NCI-H128 (cell line): ENCODE measurements around the gene TNFSF11.

ENCODE experiments used
- DNase-seq: peaks from one replicate; lab custom pipeline; 2025; ENCODE audit not compliant: unreplicated experiment; lab: John Stamatoyannopoulos, UW

Gene TNFSF11, protein sequence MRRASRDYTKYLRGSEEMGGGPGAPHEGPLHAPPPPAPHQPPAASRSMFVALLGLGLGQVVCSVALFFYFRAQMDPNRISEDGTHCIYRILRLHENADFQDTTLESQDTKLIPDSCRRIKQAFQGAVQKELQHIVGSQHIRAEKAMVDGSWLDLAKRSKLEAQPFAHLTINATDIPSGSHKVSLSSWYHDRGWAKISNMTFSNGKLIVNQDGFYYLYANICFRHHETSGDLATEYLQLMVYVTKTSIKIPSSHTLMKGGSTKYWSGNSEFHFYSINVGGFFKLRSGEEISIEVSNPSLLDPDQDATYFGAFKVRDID

DNA sequence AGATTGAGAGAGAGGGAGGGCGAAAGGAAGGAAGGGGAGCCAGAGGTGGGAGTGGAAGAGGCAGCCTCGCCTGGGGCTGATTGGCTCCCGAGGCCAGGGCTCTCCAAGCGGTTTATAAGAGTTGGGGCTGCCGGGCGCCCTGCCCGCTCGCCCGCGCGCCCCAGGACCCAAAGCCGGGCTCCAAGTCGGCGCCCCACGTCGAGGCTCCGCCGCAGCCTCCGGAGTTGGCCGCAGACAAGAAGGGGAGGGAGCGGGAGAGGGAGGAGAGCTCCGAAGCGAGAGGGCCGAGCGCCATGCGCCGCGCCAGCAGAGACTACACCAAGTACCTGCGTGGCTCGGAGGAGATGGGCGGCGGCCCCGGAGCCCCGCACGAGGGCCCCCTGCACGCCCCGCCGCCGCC lies at the start of gene TNFSF11:
Gene TNFSF11 (plus strand): TSS at position 142 of the 400 bp plus-strand sequence. CDS start 152 bp downstream, at position 294.
- DNase-seq = no peak

DNA sequence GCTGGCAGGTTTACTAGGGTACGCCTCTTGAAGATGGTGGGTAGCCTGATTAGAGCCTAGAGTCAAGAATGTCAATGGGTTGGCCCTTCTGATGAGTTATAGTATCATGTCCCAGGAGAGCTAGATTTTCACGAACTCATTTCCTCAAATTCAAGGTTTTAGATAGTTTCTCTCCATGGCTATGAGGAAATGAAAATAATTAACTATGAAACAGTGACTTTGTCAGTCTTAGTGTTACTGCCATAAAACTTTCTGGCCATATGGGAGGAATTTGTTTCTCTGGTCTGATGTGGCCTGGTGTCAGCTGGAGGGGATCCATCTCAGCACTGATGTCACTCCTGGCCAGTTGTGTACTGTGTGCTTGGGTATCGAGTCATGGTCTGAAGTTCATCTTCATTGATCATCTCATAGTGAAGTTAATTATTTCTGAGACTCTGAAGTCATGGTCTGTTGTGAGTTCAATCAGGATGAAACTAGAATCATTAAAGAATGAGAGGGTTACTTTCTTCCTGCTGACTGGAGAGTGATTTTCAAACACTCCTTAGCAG lies 49.4 kb upstream of the TNFSF11 start:
- no peak for DNase-seq

- no peak for DNase-seq
These were observed 48.9 kb upstream of the TNFSF11 start for GRCh38 chr13:42525035-42525504.

GRCh38 chr13:42526276-42526675 lies 47.7 kb upstream of the TNFSF11 start:
- DNase-seq = no peak

GRCh38 chr13:42526804-42527203 lies 47.1 kb upstream of the TNFSF11 start:
- no peak for DNase-seq

- no peak for DNase-seq
These were observed 41.2 kb upstream of the TNFSF11 start for GRCh38 chr13:42532561-42533335.

- no peak for DNase-seq
These were observed 40.7 kb upstream of the TNFSF11 start for GRCh38 chr13:42533336-42533591.

DNA sequence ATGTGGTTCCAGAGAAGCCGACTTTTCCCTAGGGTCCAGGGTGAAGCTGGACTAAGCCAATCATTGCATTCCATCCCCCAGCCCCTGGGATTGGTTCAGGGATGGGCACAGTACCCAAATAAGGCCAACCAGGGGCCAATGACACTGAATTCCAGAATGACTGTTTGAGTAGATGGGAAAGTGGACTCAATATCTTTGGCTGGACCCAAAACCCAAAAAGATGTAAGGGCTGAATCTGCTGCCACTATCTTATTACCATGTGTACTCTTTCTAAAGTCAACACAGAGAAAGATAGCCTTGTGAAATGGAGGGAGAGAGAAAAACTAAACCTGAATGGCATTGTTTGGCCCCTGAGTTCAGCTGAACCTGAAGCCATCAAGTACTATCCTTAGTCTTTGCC lies 39.2 kb upstream of the TNFSF11 start:
- DNase-seq = no peak

DNA sequence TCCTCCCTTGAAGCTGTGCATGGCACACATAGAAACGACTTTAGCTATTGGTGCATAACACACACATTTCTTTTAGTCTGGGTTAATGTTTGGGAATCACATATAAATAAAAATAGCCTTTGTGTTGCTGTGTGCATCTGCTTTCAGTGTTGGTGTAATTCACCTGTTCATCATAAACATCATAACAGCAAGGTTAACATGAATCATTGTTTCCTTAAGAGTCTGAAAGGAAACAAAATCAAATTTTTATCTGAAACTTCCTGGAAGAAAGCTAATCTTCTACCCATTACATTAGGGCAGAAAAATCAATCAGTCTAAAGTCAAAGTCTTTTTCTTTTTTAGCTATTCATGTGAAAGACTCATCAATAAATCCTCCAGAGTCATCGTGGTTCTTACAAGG lies 35.0 kb upstream of the TNFSF11 start:
- no peak for DNase-seq

DNA sequence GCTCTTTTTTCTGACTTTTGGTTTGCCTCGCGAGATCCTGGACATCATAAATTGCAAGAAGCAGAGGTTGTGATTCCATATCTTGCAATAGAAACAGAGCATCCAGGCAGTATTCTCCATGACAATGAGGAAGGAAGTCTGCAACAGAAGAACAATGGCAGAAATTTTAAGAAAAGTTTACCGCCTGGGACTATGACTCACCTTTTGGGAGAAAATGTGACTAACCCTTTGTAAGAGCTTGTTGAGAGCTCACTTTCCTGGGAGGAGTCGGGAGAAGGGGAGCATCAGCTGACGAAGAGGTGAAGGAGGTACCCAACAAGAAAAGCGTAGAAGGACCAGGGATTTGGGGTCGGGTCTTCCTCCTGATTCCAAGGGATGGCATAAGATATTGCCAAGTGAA lies 34.3 kb upstream of the TNFSF11 start:
- no peak for DNase-seq

- no peak for DNase-seq
These were observed 30.6 kb upstream of the TNFSF11 start for GRCh38 chr13:42543215-42543797.

- no peak for DNase-seq
These were observed 29.6 kb upstream of the TNFSF11 start for GRCh38 chr13:42544246-42544926.

DNA sequence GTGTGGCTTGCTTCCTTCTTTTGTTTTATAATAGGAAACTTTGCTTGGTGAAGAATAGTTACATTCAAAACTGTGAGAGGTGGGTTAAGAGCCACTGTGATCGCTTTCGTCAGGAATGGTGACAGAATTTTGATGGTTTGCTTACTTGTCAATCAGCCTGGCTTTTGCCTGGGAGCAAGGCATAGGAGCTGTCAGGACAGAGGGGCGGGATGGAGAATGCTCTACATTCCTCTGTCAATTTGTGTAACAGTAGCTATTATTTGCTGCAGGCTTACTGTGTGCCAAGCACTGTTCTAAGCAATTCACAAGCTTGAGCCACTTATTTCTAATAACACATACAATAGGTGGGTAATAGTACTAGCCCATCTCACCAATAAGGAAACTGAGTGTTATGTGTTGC lies 28.1 kb upstream of the TNFSF11 start:
- no peak for DNase-seq

DNA sequence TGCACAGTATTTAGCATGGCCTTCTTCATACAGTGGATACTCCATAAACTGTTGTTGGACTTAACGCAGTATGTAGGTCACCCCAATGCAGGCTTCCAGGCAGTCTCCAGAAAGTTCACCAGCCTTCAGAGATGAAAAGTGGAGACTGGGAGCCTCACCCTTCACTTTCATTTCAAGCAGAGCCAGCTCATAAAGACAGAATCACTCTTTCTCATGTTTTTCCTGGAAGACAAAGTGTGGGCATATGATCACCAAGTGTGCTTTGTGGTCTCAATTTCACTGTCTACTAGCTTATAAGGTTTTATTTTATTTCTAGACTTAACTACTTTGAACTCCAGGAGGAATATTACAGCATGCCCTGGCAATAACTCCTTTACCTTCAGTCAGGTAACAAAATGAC lies 26.3 kb upstream of the TNFSF11 start:
- no peak for DNase-seq

GRCh38 chr13:42548731-42549551 lies 25.0 kb upstream of the TNFSF11 start:
- DNase-seq = no peak

DNA sequence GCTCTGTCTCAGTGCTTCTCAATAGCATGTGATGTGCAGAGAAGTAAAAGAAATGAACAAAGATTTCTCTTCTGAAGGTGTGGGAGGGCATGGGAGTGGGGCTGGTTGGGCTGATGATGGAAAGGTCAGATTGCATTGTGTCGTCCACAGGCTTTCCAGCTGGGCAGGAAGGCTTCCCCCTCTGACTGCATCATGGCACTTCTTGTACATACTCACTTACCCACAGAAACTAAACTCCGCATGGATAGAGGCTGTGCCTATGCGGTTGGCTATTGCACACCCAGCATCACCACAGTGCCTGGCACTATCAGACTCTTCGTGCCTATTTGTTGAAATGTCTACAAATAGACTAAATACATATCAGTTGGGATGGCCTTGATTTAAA lies 24.4 kb upstream of the TNFSF11 start:
- DNase-seq = no peak

DNA sequence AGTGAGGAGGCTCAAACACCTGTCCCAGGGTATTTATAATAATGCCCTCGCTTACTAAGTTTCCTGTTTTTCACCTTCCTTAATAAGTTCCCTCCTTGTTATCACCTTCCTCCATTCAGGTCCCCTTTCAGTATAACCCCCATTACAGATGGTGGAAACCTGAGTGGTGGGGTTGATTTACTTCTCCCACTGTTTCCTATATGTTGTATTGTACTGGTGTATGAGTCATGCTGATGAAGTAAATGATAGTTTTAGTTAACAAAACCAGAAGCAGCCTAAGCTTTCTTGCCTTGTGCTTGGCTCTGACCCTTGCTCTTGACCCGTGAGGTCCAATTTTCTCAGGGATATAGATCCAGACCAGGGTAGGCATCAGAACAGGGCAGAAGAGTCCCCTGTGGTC lies 22.3 kb upstream of the TNFSF11 start:
- DNase-seq = no peak

DNA sequence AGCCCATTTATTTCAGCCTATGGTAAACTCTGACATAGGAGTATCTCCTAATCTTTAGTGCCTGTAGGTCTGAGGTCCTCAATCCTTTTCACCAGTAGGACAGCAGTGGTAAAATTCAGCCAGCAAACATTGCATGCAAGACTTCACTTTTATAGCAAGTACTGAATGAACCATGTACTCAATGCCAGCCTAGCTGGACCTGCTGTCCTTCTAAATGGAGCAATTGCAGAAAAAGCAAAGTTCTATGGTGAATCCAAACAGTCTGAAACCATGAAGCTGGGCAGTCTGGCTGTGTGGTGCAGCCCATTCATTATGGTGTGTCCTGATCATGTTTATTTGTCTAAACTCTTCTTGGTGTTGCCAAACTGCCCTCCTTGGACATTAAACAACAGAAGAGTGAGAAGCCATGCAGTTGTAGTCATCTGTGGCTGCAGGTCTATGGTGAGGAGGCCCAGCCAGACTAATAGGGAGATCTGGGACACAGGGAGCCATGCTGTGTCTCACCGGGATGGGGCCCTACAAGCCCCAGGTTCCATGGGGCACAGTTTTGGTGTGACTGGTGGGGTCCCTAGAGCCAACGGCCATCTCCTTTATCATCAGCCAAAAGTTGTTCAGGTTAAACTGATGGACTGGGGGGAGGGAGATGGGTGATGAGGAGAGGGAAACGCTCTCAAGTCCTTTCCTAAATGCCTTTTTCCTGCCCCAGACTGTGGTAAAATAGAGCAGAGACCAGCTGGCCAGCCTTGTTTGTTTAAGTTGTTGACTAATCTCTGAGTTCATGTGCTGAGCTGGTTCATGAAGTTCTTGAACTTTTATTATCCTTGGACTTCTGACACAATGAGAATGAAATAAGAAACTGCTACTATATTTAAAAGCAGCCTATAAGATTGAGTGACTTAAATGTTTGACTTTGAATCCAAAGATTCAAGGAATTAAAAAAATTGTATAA lies 20.6 kb upstream of the TNFSF11 start:
- no peak for DNase-seq

DNA sequence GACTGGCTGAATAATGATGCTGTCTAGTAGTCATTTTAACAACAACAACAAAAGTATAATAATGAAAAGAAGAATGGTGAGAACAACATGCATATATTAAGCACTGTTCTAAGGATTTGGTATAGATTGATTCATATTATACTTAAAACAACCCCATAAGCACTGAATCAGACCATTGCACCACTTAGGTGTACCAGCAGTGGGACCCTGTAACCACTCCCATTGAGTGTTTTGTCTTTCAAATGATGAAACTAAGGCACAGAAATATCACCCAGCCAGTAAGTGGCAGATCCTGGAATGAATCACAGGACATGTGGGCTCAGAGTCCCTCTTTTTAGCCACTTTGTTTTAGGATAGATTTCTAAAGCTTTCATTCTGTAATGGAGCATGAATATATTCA lies 14.9 kb upstream of the TNFSF11 start:
- no peak for DNase-seq
